ENCODE data around the gene ERC1. TPM values are rescaled to one million over a fixed set of nuclear protein-coding genes. Genes with fewer than 3 reads are reported as not detected.

ERC1 gene
- polyA plus RNA-seq, 1 donor from 2014 or later, result 7.1 TPM

- TF ChIP-seq CTCF (IDR thresholded peaks at IDR 0.05; ENCODE audit: poor library complexity, severe bottlenecking) (no peak), TAF1 (IDR thresholded peaks at IDR 0.05; ENCODE audit: low read depth) (no peak)
Measured at GRCh38 chr12:1474041-1474573, 483.1 kb downstream of the ERC1 start (continued).

- no peak overlapping the region for H3K4me2 ChIP-seq (ENCODE audit: low read length)
- H3K27ac ChIP-seq (ENCODE audit: low read length), result no peak overlapping the region
- no peak overlapping the region for H3K4me3 ChIP-seq (ENCODE audit: low read length)
- H3K36me3 ChIP-seq (ENCODE audit: insufficient read depth, low read length), result peaks cover 4% of the 10 kb centered on the region
- H3K9me3 ChIP-seq (ENCODE audit: low read length), result no peaks in the 10 kb centered on the region
- no peak overlapping the region for H2AFZ ChIP-seq (ENCODE audit: low read depth, low read length)
- H3K9me2 ChIP-seq (ENCODE audit: insufficient read depth, low read length), result no peaks in the 10 kb centered on the region
- no peaks in the 10 kb centered on the region for H3K27me3 ChIP-seq (ENCODE audit: insufficient read depth, low read depth, low read length)
- no peaks in the 10 kb centered on the region for H3K79me2 ChIP-seq (replicated peaks; ENCODE audit: insufficient read depth, low read length)
- H3F3A ChIP-seq (ENCODE audit: insufficient read depth, low read length, poor library complexity, severe bottlenecking), result no peaks in the 10 kb centered on the region
- no peak for TF ChIP-seq RAD21 (conservative IDR thresholded peaks at IDR 0.05)
- no peak for TF ChIP-seq CTCF (IDR thresholded peaks at IDR 0.05; ENCODE audit: poor library complexity, severe bottlenecking)
- H3K9ac ChIP-seq (ENCODE audit: low read length), result no peak overlapping the region
- no peaks in the 10 kb centered on the region for H4K20me1 ChIP-seq (ENCODE audit: insufficient read depth)
Measured at GRCh38 chr12:1474574-1475153, 483.6 kb downstream of the ERC1 start.

- no peak overlapping the region for H3K4me2 ChIP-seq (ENCODE audit: low read length)
- H3K36me3 ChIP-seq (ENCODE audit: insufficient read depth, low read length), result peaks cover 4% of the 10 kb centered on the region
- H3K27ac ChIP-seq (ENCODE audit: low read length), result no peak overlapping the region
- H4K20me1 ChIP-seq (ENCODE audit: insufficient read depth), result no peaks in the 10 kb centered on the region
- no peak overlapping the region for H2AFZ ChIP-seq (ENCODE audit: low read depth, low read length)
- no peaks in the 10 kb centered on the region for H3K9me2 ChIP-seq (ENCODE audit: insufficient read depth, low read length)
- H3K9me3 ChIP-seq (ENCODE audit: low read length), result no peaks in the 10 kb centered on the region
- no peaks in the 10 kb centered on the region for H3K79me2 ChIP-seq (replicated peaks; ENCODE audit: insufficient read depth, low read length)
- no peak overlapping the region for H3K4me3 ChIP-seq (ENCODE audit: low read length)
- TF ChIP-seq SMC3 (conservative IDR thresholded peaks at IDR 0.05; ENCODE audit: poor library complexity) (no peak), EZH2 (IDR thresholded peaks at IDR 0.05; ENCODE audit: borderline replicate concordance, insufficient read depth, low read length, poor library complexity, severe bottlenecking) (no peak), POLR2AphosphoS5 (IDR thresholded peaks at IDR 0.05) (no peak), EP300 (conservative IDR thresholded peaks at IDR 0.05; ENCODE audit: poor library complexity, severe bottlenecking) (no peak), TAF1 (IDR thresholded peaks at IDR 0.05; ENCODE audit: low read depth) (no peak), MXI1 (conservative IDR thresholded peaks at IDR 0.05; ENCODE audit: poor library complexity, severe bottlenecking) (no peak), CTCF (IDR thresholded peaks at IDR 0.05; ENCODE audit: poor library complexity, severe bottlenecking) (no peak), RAD21 (conservative IDR thresholded peaks at IDR 0.05) (no peak)
- TF ChIP-seq, protein P1, sequence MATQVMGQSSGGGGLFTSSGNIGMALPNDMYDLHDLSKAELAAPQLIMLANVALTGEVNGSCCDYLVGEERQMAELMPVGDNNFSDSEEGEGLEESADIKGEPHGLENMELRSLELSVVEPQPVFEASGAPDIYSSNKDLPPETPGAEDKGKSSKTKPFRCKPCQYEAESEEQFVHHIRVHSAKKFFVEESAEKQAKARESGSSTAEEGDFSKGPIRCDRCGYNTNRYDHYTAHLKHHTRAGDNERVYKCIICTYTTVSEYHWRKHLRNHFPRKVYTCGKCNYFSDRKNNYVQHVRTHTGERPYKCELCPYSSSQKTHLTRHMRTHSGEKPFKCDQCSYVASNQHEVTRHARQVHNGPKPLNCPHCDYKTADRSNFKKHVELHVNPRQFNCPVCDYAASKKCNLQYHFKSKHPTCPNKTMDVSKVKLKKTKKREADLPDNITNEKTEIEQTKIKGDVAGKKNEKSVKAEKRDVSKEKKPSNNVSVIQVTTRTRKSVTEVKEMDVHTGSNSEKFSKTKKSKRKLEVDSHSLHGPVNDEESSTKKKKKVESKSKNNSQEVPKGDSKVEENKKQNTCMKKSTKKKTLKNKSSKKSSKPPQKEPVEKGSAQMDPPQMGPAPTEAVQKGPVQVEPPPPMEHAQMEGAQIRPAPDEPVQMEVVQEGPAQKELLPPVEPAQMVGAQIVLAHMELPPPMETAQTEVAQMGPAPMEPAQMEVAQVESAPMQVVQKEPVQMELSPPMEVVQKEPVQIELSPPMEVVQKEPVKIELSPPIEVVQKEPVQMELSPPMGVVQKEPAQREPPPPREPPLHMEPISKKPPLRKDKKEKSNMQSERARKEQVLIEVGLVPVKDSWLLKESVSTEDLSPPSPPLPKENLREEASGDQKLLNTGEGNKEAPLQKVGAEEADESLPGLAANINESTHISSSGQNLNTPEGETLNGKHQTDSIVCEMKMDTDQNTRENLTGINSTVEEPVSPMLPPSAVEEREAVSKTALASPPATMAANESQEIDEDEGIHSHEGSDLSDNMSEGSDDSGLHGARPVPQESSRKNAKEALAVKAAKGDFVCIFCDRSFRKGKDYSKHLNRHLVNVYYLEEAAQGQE (IDR thresholded peaks at IDR 0.05; ENCODE audit: borderline replicate concordance), result no peak
- H3K9ac ChIP-seq (ENCODE audit: low read length), result no peak overlapping the region
- no peaks in the 10 kb centered on the region for H3K27me3 ChIP-seq (ENCODE audit: insufficient read depth, low read depth, low read length)
- no peaks in the 10 kb centered on the region for H3F3A ChIP-seq (ENCODE audit: insufficient read depth, low read length, poor library complexity, severe bottlenecking)
Measured at GRCh38 chr12:1479645-1480044, 488.6 kb downstream of the ERC1 start.

Data from neural cell (in vitro differentiated cells).